Inferior parietal cortex (tissue), 1 donor: ENCODE data around the gene COL6A2.
"Not testable (repeated sequence)": the region's sequence is repeated elsewhere in the genome, so short reads cannot be mapped to it uniquely, and the experiment has no call there.

Experiments
- DNase-seq: peaks from one replicate; pipeline ENCODE4 v3.0.0-alpha.2; 2016; ENCODE audit errors: extremely low spot score

Gene COL6A2

GRCh38 chr21:46155514-46156377, 57.8 kb downstream of the COL6A2 start, which contains the start of gene FTCD:
Gene FTCD, minus strand, starts transcription at chr21:46155579. Its CDS starts 56 bp downstream, at chr21:46155523.
- no peak for DNase-seq

DNA sequence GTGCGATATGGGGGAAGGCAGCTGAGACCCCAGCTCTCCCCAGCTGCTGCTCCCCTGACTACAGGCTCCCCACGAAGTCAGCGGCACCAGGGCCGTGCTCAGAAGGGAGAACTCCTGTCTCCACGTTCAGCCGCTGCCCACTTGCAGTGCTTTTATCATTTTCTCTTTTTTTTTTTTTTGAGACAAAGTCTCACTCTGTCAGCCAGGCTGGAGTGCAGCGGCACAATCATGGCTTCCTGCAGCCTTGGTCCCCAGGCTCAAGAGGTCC, 58.4 kb downstream of the COL6A2 start:
- no peak for DNase-seq

DNA sequence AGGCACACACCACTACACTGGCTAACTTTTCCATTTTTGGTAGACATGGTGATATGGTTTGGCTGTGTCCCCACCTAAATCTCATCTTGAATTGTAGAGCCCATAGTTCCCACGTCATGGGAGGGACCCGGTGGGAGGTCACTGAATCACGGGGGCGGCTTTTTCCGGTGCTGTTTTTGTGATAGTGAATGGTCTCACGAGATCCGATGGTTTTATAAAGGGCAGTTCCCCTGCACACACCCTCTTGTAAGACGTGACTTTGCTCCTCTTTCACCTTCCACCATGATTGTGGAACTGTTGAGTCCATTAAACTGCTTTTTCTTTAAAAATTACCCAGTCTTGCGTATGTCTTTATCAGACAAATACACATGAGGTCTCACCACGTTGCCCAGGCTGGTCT, 58.8 kb downstream of the COL6A2 start:
- no peak for DNase-seq

DNA sequence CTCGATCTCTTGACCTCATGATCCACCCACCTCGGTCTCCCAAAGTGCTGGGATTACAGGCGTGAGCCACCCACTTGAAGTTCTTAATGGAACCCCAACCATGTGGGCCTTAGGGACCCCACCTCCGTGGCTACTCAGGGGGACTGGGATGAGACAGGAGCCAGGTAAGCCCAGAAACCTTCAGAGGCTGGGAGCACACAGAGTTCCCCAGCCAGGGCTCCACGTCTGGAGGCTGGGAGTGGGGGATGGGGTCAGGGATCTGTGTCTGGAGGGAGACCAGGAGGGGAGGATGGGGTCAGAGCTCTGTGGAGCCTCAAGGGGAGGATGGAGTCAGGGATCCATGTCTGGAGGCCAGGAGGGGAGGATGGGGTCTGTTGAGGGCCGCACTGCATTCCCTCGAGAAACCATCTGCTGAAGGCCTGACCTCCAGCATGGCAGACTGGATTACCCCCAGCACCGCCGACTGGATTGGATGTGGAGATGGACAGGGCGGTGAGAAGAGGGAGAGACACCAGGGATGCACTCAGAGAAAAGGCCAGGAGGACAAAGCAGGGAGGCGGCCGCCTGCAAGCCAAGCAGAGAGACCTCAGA, 59.6 kb downstream of the COL6A2 start:
- no peak for DNase-seq

DNA sequence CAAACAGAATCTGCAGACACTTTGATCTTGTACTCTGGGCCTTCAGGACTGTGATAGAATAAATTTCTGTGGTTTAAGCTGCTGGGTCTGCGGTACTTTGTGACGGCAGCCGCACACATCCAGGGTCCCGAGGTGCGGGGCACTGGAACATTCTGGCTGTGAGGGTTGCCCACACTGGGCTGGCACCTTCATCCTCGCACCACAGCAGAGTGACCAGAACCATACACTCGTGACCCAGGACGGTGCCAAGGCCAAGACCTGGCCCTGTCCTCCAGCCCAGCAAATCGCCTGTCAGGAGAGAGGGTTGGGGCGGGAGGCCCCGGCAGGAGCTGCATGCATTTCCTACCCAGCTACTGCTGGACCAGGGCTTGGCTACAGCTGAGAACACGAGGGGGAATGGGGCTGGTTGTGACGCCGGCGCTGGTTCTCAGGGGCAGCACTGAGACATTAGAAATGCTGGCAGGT, 60.1 kb downstream of the COL6A2 start:
- DNase-seq: no peak

- no peak for DNase-seq
Measured at GRCh38 chr21:46158666-46159300, 60.9 kb downstream of the COL6A2 start.

- DNase-seq: no peak
Measured at GRCh38 chr21:46159390-46159789, 61.5 kb downstream of the COL6A2 start.

DNA sequence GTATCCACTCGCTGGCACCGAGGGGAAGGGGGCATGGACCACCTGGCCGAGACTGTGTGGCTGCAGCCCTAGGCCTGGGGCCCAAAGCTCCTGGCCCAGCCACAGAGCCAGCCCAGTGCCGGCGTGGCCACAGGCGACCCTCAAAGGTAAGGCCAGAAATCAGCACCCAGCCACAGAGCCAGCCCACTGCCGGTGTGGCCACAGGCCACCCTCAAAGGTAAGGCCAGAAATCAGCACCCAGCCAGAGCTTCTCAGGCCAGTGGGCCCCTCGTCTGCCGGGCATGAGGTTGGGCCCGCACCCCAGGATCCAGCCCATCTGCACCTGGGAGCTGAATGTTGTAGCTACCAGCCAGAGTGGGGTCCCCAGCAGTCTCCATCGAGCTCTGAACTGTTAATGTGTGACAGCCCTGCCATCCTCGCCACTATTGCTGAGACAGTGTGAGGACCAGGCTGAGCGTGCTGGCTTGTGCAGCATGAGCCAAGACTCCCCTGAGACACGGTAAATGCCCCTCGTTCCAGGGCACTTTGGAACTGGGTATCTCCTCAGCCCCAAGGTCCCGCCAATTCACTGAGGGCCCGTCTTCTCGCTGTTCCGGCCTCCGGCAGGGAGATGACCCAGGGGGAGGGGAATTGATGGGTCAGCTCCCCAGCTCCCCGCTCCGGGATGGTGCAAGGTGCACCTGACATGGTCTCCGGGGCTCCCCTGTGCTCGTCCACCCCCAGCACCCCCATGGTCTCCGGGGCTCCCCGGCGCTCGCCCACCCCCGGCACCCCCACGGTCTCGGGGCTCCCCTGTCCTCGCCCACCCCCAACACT, 62.1 kb downstream of the COL6A2 start:
- no peak for DNase-seq

- no peak for DNase-seq
Measured at GRCh38 chr21:46160657-46160906, 62.7 kb downstream of the COL6A2 start.

- DNase-seq: no peak
Measured at GRCh38 chr21:46160907-46161632, 63.2 kb downstream of the COL6A2 start.

DNA sequence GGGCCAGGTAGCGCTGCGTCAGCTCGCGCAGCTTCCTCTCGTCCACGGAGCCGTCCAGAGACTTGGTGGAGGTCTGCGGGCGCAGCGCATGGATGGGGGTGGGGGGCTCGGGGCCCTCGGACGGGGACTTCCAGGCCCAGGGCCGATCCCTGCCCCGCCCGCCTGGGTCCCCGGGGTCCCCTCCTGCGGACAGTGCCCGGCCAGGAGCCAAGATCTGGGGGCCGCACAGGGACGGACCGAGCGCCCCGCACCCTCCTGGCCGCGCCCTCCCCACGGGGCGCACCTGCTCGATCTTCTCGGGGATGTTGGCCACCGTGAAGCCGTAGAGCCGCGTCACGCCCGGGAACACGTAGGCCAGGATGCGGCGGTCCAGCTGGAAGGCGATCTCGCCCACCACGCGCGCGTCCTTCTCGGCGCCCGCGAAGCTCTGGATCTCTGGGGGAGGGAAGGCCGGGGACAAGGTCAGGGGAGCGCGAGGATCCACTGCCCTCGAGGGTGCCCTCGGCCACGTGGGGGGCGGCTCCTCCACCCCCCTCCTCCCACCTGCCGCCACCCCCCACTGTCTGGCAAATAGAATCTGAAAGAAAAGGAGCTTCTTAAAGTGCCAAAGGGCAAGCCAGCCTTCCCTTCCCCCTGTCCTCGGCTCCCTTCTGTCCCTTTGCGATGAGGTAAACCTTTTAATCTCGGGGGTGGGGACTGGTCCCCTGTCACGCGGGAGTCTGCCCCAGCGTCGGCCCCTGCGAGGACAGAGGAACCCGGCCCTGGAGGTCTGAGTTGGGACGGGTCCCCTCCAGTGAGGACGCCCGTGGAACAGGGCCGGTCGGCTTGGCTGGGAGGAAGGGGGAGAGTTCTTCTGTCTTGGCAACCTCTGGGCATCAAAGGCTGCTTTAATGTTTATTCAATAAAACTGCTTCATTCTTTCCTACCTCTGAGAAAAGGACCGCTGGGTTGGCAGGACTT, 64.0 kb downstream of the COL6A2 start:
- DNase-seq: no peak

GRCh38 chr21:46163380-46163779, 65.5 kb downstream of the COL6A2 start:
- DNase-seq: no peak

DNA sequence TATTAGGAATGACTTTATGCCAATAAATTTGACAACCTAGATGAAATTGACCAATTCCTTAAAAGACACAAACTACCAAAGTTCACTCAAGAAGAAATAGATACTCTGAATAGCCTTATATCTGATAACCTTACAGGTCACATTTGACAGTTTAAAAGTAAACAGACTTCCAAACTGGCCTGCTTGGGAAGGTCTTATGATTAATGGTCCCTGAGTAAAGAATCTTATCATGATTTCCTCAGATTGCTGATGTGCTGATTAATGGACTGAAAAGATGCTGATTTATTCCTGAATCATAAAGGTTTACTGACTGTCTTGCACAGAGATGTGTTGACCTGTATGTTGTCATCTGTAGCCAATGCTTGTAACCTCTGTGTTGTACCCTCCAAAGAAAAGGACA, 67.2 kb downstream of the COL6A2 start:
- DNase-seq: no peak

- DNase-seq: no peak
Measured at GRCh38 chr21:46168238-46168637, 70.3 kb downstream of the COL6A2 start.

- no peak for DNase-seq
Measured at GRCh38 chr21:46168659-46169386, 70.9 kb downstream of the COL6A2 start.

DNA sequence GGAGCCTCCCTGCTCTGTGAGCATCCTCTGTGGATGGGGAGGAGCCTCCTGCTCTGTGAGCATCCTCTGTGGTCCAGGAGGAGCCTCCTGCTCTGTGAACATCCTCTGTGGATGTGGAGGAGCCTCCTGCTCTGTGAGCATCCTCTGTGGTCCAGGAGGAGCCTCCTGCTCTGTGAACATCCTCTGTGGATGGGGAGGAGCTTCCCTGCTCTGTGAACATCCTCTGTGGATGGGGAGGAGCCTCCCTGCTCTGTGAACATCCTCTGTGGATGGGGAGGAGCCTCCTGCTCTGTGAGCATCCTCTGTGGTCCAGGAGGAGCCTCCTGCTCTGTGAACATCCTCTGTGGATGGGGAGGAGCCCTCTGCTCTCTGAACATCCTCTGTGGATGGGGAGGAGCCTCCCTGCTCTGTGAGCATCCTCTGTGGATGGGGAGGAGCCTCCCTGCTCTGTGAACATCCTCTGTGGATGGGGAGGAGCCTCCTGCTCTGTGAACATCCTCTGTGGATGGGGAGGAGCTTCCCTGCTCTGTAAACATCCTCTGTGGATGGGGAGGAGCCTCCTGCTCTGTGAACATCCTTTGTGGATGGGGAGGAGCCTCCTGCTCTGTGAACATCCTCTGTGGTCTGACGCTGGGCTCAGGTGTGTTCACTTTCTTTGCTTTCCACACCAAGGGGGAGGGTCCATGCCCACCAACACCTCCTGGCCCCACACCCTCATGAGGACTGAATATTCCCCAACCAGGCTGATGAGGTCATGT, 72.7 kb downstream of the COL6A2 start:
- not testable (repeated sequence) for DNase-seq

DNA sequence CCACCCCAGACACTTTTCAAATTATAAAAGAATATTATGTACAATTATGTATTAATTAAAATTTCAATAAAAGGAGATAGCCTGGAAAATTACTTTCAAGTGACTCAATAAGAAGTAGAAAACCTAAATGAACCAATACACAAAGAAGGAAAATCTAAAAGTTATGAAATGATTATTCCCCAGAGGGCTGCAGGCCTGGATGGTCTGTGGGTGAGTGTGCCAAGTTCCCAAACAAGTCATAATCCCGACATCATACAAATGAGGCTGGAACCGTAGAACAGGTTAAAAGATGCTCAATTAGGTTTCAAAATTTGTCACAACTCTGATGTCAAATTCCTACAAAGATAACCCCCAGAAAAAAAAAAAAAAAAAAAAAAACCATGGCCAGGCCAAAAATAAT, 73.7 kb downstream of the COL6A2 start:
- DNase-seq: no peak

DNA sequence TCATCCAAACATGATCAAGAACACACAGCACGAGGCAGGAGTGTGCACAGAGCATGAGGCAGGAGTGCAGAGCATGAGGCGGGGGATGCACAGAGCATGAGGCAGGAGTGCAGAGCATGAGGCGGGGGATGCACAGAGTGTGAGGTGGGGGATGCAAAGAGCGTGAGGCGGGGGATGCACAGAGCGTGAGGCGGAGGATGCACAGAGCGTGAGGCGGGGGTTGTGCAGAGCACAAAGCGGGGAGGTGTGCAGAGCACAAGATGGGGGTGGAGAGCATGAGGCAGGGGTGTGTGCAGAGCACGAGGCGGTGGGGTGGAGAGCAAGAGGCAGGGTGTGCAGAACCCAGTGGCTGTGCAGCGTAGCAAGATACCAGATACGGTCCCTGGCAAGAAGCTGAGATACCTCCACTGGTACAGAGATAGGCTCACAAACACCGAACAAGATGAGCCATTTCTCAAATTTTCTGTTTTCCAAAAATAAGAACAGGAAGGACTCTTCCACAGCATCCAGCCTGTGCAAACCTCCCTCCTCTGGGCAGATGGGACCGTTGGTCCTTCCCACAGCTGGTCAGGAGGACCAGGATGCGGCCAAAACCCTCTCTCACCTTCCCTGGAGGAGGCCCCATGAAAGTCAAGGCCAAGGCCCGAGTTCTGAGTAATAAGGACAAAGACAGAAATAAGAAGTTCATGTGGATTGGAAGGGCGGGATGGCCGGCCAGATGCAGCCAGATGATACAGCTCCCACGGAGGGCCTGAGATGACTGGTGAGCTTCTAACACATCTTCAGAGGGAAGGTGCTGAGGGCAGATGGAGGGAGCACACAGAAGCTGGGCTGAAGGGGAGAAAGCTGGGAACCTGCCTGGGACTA, 74.3 kb downstream of the COL6A2 start:
- DNase-seq: no peak
